Measurements from ENCODE around the gene CYTH3.

DNA sequence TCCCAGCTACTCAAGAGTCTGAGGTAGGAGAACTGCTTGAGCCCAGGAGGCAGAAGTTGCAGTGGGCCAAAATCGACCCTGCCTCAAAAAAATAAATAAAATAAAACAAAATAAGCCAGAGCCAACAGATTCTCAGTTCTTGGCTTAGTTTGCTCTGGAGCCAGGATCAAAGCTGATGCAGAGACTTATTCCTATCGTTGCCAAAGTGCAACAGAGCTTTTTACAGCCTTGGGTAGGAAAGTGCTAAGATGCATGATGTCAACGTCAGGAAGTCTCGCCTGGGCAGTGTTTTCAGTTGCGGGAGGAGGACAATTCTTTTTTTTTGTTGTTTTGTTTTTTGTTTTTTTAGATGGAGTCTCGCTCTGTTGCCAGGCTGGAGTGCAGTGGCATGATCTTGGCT is 43.8 kb upstream of the CYTH3 start:
- TF ChIP-seq, protein P1, sequence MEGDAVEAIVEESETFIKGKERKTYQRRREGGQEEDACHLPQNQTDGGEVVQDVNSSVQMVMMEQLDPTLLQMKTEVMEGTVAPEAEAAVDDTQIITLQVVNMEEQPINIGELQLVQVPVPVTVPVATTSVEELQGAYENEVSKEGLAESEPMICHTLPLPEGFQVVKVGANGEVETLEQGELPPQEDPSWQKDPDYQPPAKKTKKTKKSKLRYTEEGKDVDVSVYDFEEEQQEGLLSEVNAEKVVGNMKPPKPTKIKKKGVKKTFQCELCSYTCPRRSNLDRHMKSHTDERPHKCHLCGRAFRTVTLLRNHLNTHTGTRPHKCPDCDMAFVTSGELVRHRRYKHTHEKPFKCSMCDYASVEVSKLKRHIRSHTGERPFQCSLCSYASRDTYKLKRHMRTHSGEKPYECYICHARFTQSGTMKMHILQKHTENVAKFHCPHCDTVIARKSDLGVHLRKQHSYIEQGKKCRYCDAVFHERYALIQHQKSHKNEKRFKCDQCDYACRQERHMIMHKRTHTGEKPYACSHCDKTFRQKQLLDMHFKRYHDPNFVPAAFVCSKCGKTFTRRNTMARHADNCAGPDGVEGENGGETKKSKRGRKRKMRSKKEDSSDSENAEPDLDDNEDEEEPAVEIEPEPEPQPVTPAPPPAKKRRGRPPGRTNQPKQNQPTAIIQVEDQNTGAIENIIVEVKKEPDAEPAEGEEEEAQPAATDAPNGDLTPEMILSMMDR (IDR thresholded peaks at IDR 0.05; ENCODE audit: insufficient read depth, low read length): no peak
- TF ChIP-seq POLR2AphosphoS5 (IDR thresholded peaks at IDR 0.05; ENCODE audit: low read depth): no peak
- TF ChIP-seq SPI1 (IDR thresholded peaks at IDR 0.05; ENCODE audit: borderline replicate concordance, low read depth): no peak

Data from HL-60 (cell line).